ENCODE results near the gene DPF3.

DPF3 gene

GRCh38 chr14:72786378-72787350 is 107.2 kb downstream of the DPF3 start:
- DNase-seq (ENCODE audit: low spot score in 2 of 2), result no peak
- Histone ChIP-seq H3K4me3 (no peak overlapping the region), H3K27me3 (ENCODE audit: low read depth) (no peaks in the 10 kb centered on the region), H3K4me1 (0 out of 2 replicates have a peak, but pooled peaks cover 2% of the 10 kb centered on the region), H3K9me3 (no peaks in the 10 kb centered on the region), H3K36me3 (replicated peaks) (no peaks in the 10 kb centered on the region)
- in situ Hi-C loops (cut with MboI; ENCODE audit: low sequenced_read_pairs), result no loop called here

- H3K4me3 ChIP-seq, result no peak overlapping the region
- no peaks in the 10 kb centered on the region for H3K27me3 ChIP-seq (ENCODE audit: low read depth)
- in situ Hi-C loops (cut with MboI; ENCODE audit: low sequenced_read_pairs), result no loop called here
- H3K36me3 ChIP-seq (replicated peaks), result no peaks in the 10 kb centered on the region
- 0 out of 2 replicates have a peak, but pooled peaks cover 2% of the 10 kb centered on the region for H3K4me1 ChIP-seq
- no peaks in the 10 kb centered on the region for H3K9me3 ChIP-seq
- DNase-seq (ENCODE audit: low spot score in 2 of 2), result no peak
Measured at GRCh38 chr14:72783741-72784140, 110.2 kb downstream of the DPF3 start.

- Histone ChIP-seq H3K4me3 (no peak overlapping the region), H3K9me3 (no peaks in the 10 kb centered on the region), H3K4me1 (0 out of 2 replicates have a peak, but pooled peaks cover 2% of the 10 kb centered on the region), H3K27me3 (ENCODE audit: low read depth) (no peaks in the 10 kb centered on the region), H3K36me3 (replicated peaks) (no peaks in the 10 kb centered on the region)
- DNase-seq (ENCODE audit: low spot score in 2 of 2), result no peak
- in situ Hi-C loops (cut with MboI; ENCODE audit: low sequenced_read_pairs), result no loop called here
Measured at GRCh38 chr14:72782817-72783216, 111.1 kb downstream of the DPF3 start.

GRCh38 chr14:72781561-72782508 is 112.1 kb downstream of the DPF3 start:
- DNase-seq (ENCODE audit: low spot score in 2 of 2), result no peak
- Histone ChIP-seq H3K27me3 (ENCODE audit: low read depth) (no peaks in the 10 kb centered on the region), H3K9me3 (no peaks in the 10 kb centered on the region), H3K36me3 (replicated peaks) (no peaks in the 10 kb centered on the region), H3K4me1 (0 out of 2 replicates have a peak, but pooled peaks cover 2% of the 10 kb centered on the region), H3K4me3 (no peak overlapping the region)
- in situ Hi-C loops (cut with MboI; ENCODE audit: low sequenced_read_pairs), result no loop called here

GRCh38 chr14:72780751-72781150 is 113.2 kb downstream of the DPF3 start:
- no peak overlapping the region for H3K4me3 ChIP-seq
- no peaks in the 10 kb centered on the region for H3K27me3 ChIP-seq (ENCODE audit: low read depth)
- H3K4me1 ChIP-seq, result no peaks in the 10 kb centered on the region
- DNase-seq (ENCODE audit: low spot score in 2 of 2), result no peak
- H3K36me3 ChIP-seq (replicated peaks), result no peaks in the 10 kb centered on the region
- in situ Hi-C loops (cut with MboI; ENCODE audit: low sequenced_read_pairs), result no loop called here
- H3K9me3 ChIP-seq, result no peaks in the 10 kb centered on the region

GRCh38 chr14:72779679-72780078 is 114.2 kb downstream of the DPF3 start:
- in situ Hi-C loops (cut with MboI; ENCODE audit: low sequenced_read_pairs), result no loop called here
- Histone ChIP-seq H3K36me3 (replicated peaks) (no peaks in the 10 kb centered on the region), H3K9me3 (no peaks in the 10 kb centered on the region), H3K4me3 (no peak overlapping the region), H3K27me3 (ENCODE audit: low read depth) (no peaks in the 10 kb centered on the region), H3K4me1 (no peaks in the 10 kb centered on the region)
- no peak for DNase-seq (ENCODE audit: low spot score in 2 of 2)

- no peak for DNase-seq (ENCODE audit: low spot score in 2 of 2)
- no peaks in the 10 kb centered on the region for H3K4me1 ChIP-seq
- in situ Hi-C loops (cut with MboI; ENCODE audit: low sequenced_read_pairs), result no loop called here
Measured at GRCh38 chr14:72777636-72778035, 116.3 kb downstream of the DPF3 start.

GRCh38 chr14:72776701-72777261 is 117.1 kb downstream of the DPF3 start:
- no peak for DNase-seq (ENCODE audit: low spot score in 2 of 2)
- Histone ChIP-seq H3K4me3 (no peak overlapping the region), H3K27me3 (ENCODE audit: low read depth) (no peaks in the 10 kb centered on the region), H3K36me3 (replicated peaks) (no peaks in the 10 kb centered on the region), H3K9me3 (no peaks in the 10 kb centered on the region), H3K4me1 (no peaks in the 10 kb centered on the region)
- in situ Hi-C loops (cut with MboI; ENCODE audit: low sequenced_read_pairs), result no loop called here

More at GRCh38 chr14:72777636-72778035, 116.3 kb downstream of the DPF3 start:
- Histone ChIP-seq H3K36me3 (replicated peaks) (no peaks in the 10 kb centered on the region), H3K27me3 (ENCODE audit: low read depth) (no peaks in the 10 kb centered on the region), H3K4me3 (no peak overlapping the region), H3K9me3 (no peaks in the 10 kb centered on the region)

- Histone ChIP-seq H3K27me3 (ENCODE audit: low read depth) (no peaks in the 10 kb centered on the region), H3K9me3 (no peaks in the 10 kb centered on the region), H3K4me3 (no peak overlapping the region), H3K36me3 (replicated peaks) (no peaks in the 10 kb centered on the region), H3K4me1 (no peaks in the 10 kb centered on the region)
- in situ Hi-C loops (cut with MboI; ENCODE audit: low sequenced_read_pairs), result no loop called here
- DNase-seq (ENCODE audit: low spot score in 2 of 2), result no peak
Measured at GRCh38 chr14:72775923-72776554, 117.9 kb downstream of the DPF3 start.

GRCh38 chr14:72774894-72775620 is 118.8 kb downstream of the DPF3 start:
- Histone ChIP-seq H3K27me3 (ENCODE audit: low read depth) (no peaks in the 10 kb centered on the region), H3K4me3 (no peak overlapping the region), H3K36me3 (replicated peaks) (no peaks in the 10 kb centered on the region), H3K9me3 (no peaks in the 10 kb centered on the region), H3K4me1 (no peaks in the 10 kb centered on the region)
- in situ Hi-C loops (cut with MboI; ENCODE audit: low sequenced_read_pairs), result no loop called here
- no peak for DNase-seq (ENCODE audit: low spot score in 2 of 2)

- Histone ChIP-seq H3K4me1 (no peaks in the 10 kb centered on the region), H3K4me3 (no peak overlapping the region), H3K36me3 (replicated peaks) (no peaks in the 10 kb centered on the region), H3K27me3 (ENCODE audit: low read depth) (no peaks in the 10 kb centered on the region), H3K9me3 (no peaks in the 10 kb centered on the region)
- in situ Hi-C loops (cut with MboI; ENCODE audit: low sequenced_read_pairs), result no loop called here
- DNase-seq (ENCODE audit: low spot score in 2 of 2), result no peak
Measured at GRCh38 chr14:72774141-72774540, 119.8 kb downstream of the DPF3 start.

GRCh38 chr14:72771561-72771960 is 122.3 kb downstream of the DPF3 start:
- Histone ChIP-seq H3K4me3 (no peak overlapping the region), H3K9me3 (no peaks in the 10 kb centered on the region), H3K36me3 (replicated peaks) (no peaks in the 10 kb centered on the region), H3K27me3 (ENCODE audit: low read depth) (no peaks in the 10 kb centered on the region), H3K4me1 (no peaks in the 10 kb centered on the region)
- DNase-seq (ENCODE audit: low spot score in 2 of 2), result no peak
- in situ Hi-C loops (cut with MboI; ENCODE audit: low sequenced_read_pairs), result no loop called here

- DNase-seq (ENCODE audit: low spot score in 2 of 2), result no peak
Measured at GRCh38 chr14:72766296-72766695, 127.6 kb downstream of the DPF3 start.

More at GRCh38 chr14:72766296-72766695, 127.6 kb downstream of the DPF3 start:
- Histone ChIP-seq H3K4me3 (no peak overlapping the region), H3K27me3 (ENCODE audit: low read depth) (no peaks in the 10 kb centered on the region), H3K4me1 (no peaks in the 10 kb centered on the region), H3K9me3 (no peaks in the 10 kb centered on the region), H3K36me3 (replicated peaks) (no peaks in the 10 kb centered on the region)
- in situ Hi-C loops (cut with MboI; ENCODE audit: low sequenced_read_pairs), result no loop called here

Data from HAP-1 (cell line).